OCI-LY1 (cell line): ENCODE measurements around the gene C10orf53.

ENCODE experiments used
- H2AFZ ChIP-seq: fragments of 200-600 bp; sonication (generic), shearing (Covaris generic); 2 replicates; pipeline ENCODE4 v1.6.0; 2014; ENCODE audit warnings: antibody characterized with exemption, mild to moderate bottlenecking, low read length
- H3F3A ChIP-seq: fragments of 200-600 bp; sonication (generic), shearing (Covaris generic); 2 replicates; pipeline ENCODE4 v1.6.0; 2014; ENCODE audit warnings: mild to moderate bottlenecking, antibody characterized with exemption, low read length, moderate library complexity; ENCODE audit not compliant: insufficient read depth
- H3K27ac ChIP-seq: fragments of 200-600 bp; sonication (generic); 2 replicates; pipeline ENCODE4 v1.5.1; 2014; ENCODE audit warnings: low read length, mixed run types, mild to moderate bottlenecking, low read depth; ENCODE audit not compliant: poor library complexity, severe bottlenecking
- H3K27me3 ChIP-seq: fragments of 200-600 bp; sonication (generic); 2 replicates; pipeline ENCODE4 v1.6.0; 2014; ENCODE audit warnings: antibody characterized with exemption, mild to moderate bottlenecking, low read length, moderate library complexity; ENCODE audit not compliant: insufficient read depth
- H3K36me3 ChIP-seq: fragments of 200-600 bp; sonication (generic); 2 replicates; pipeline ENCODE4 v1.6.1; 2014; ENCODE audit warnings: mild to moderate bottlenecking, antibody characterized with exemption, low read length, moderate library complexity, mixed read lengths; ENCODE audit not compliant: insufficient read depth
- H3K4me1 ChIP-seq: fragments of 200-600 bp; sonication (generic); 2 replicates; pipeline ENCODE4 v1.5.1; 2014; ENCODE audit warnings: mild to moderate bottlenecking, low read length, moderate library complexity; ENCODE audit not compliant: insufficient read depth, severe bottlenecking
- H3K4me2 ChIP-seq: fragments of 200-600 bp; sonication (generic), shearing (Covaris generic); 2 replicates; pipeline ENCODE4 v1.6.1; 2014; ENCODE audit warnings: low read length
- H3K4me3 ChIP-seq: fragments of 200-600 bp; sonication (generic); 2 replicates; pipeline ENCODE4 v1.5.1; 2014; ENCODE audit warnings: low read length, low read depth, mild to moderate bottlenecking, mixed read lengths; ENCODE audit not compliant: poor library complexity, severe bottlenecking
- H3K79me2 ChIP-seq: fragments of 200-600 bp; shearing (Covaris generic); 2 replicates; pipeline ENCODE4 v1.6.1; 2016; ENCODE audit warnings: mixed run types, low read length, mixed read lengths; ENCODE audit not compliant: insufficient read depth
- H3K9ac ChIP-seq: fragments of 200-600 bp; sonication (generic), shearing (Covaris generic); 2 replicates; pipeline ENCODE4 v1.6.1; 2014; ENCODE audit warnings: mild to moderate bottlenecking, low read length, mixed read lengths
- H3K9me2 ChIP-seq: fragments of 200-600 bp; sonication (generic), shearing (Covaris generic); 2 replicates; pipeline ENCODE4 v1.6.1; 2014; ENCODE audit warnings: low read depth, mild to moderate bottlenecking, low read length, mixed read lengths
- H3K9me3 ChIP-seq: fragments of 200-600 bp; shearing (Covaris generic); 2 replicates; pipeline ENCODE4 v1.6.1; 2014; ENCODE audit warnings: low read length, mixed read lengths
- H4K20me1 ChIP-seq: fragments of 200-600 bp; sonication (generic), shearing (Covaris generic); 2 replicates; pipeline ENCODE4 v1.6.0; 2016; ENCODE audit warnings: mild to moderate bottlenecking, low read length; ENCODE audit not compliant: insufficient read depth
- CTCF ChIP-seq: fragments of 200-600 bp; sonication (generic), shearing (Covaris generic); IDR thresholded peaks from 2 replicates; pipeline ENCODE4 v1.5.1; 2017; ENCODE audit warnings: mild to moderate bottlenecking, antibody characterized with exemption, low read length, moderate library complexity, mixed read lengths
- EZH2 ChIP-seq: fragments of 200-600 bp; sonication (generic), shearing (Covaris generic); IDR thresholded peaks from 2 replicates; pipeline ENCODE4 v1.8.0; 2017; ENCODE audit warnings: borderline replicate concordance, mixed run types, mild to moderate bottlenecking, antibody characterized with exemption, low read length, moderate library complexity, mixed read lengths

C10orf53 gene

GRCh38 chr10:49643241-49644034 is 36.0 kb upstream of the C10orf53 start:
- no peaks in the 10 kb centered on the region for H3K9me3 ChIP-seq
- TF ChIP-seq CTCF, result no peak
- TF ChIP-seq EZH2, result no peak
- H3K27me3 ChIP-seq, result no peaks in the 10 kb centered on the region
- no peak overlapping the region for H3K9ac ChIP-seq
- H3K4me3 ChIP-seq, result no peak overlapping the region
- no peak overlapping the region for H2AFZ ChIP-seq
- H3K36me3 ChIP-seq, result no peaks in the 10 kb centered on the region
- no peak overlapping the region for H3K4me2 ChIP-seq
- H3K9me2 ChIP-seq, result no peaks in the 10 kb centered on the region
- no peaks in the 10 kb centered on the region for H4K20me1 ChIP-seq
- H3K27ac ChIP-seq, result no peak overlapping the region
- no peaks in the 10 kb centered on the region for H3K4me1 ChIP-seq
- no peaks in the 10 kb centered on the region for H3F3A ChIP-seq
- no peaks in the 10 kb centered on the region for H3K79me2 ChIP-seq

GRCh38 chr10:49644035-49644646 is 35.3 kb upstream of the C10orf53 start:
- no peak overlapping the region for H3K27ac ChIP-seq

GRCh38 chr10:49645417-49645816 is 34.0 kb upstream of the C10orf53 start:
- Histone ChIP-seq H4K20me1 (no peaks in the 10 kb centered on the region), H3K4me1 (peaks cover 5% of the 10 kb centered on the region), H3K79me2 (no peaks in the 10 kb centered on the region), H3K4me2 (no peak overlapping the region), H3K9me2 (no peaks in the 10 kb centered on the region), H3K27me3 (no peaks in the 10 kb centered on the region), H2AFZ (no peak overlapping the region), H3K36me3 (no peaks in the 10 kb centered on the region), H3K9ac (no peak overlapping the region), H3K27ac (no peak overlapping the region), H3F3A (no peaks in the 10 kb centered on the region), H3K9me3 (no peaks in the 10 kb centered on the region), H3K4me3 (no peak overlapping the region)
- no peak for TF ChIP-seq EZH2
- TF ChIP-seq CTCF, result no peak

More at GRCh38 chr10:49644035-49644646, 35.3 kb upstream of the C10orf53 start:
- Histone ChIP-seq H3K36me3 (no peaks in the 10 kb centered on the region), H4K20me1 (no peaks in the 10 kb centered on the region), H3F3A (no peaks in the 10 kb centered on the region), H3K4me1 (no peaks in the 10 kb centered on the region), H2AFZ (no peak overlapping the region), H3K9me2 (no peaks in the 10 kb centered on the region), H3K9me3 (no peaks in the 10 kb centered on the region), H3K9ac (no peak overlapping the region), H3K4me2 (no peak overlapping the region), H3K79me2 (no peaks in the 10 kb centered on the region), H3K4me3 (no peak overlapping the region), H3K27me3 (no peaks in the 10 kb centered on the region)
- TF ChIP-seq CTCF (no peak), EZH2 (no peak)
